ENCODE data around the gene CTBP2. TPM values are rescaled to one million over a fixed set of nuclear protein-coding genes. Genes with fewer than 3 reads are reported as not detected.

Gene CTBP2
- total RNA-seq, 1 experiment from 2014 or later, result 191 TPM

GRCh38 chr10:124935946-124936345 lies 224.4 kb downstream of the CTBP2 start:
- Mint-ChIP-seq H3K4me3 (no peak overlapping the region), H3K27me3 (ENCODE audit: low read depth) (no peaks in the 10 kb centered on the region), H3K4me1 (peaks cover 2% of the 10 kb centered on the region; the same call in 1 of the 2 replicates), H3K27ac (peak overlapping the region; percentile 29), H3K9me3 (peaks cover 11% of the 10 kb centered on the region), H3K36me3 (peaks cover 16% of the 10 kb centered on the region)
- DNase-seq (ENCODE audit: low spot score) (no peak), ATAC-seq (no peak)
- TF ChIP-seq NR2C2 (CRISPR knock-in tag; IDR thresholded peaks at IDR 0.05) (no peak), HMGA2 (CRISPR knock-in tag; IDR thresholded peaks at IDR 0.05) (no peak), ARID4B (CRISPR knock-in tag; IDR thresholded peaks at IDR 0.05; ENCODE audit: borderline replicate concordance) (no peak), CREM (CRISPR knock-in tag; IDR thresholded peaks at IDR 0.05) (no peak), ATF1 (CRISPR knock-in tag; IDR thresholded peaks at IDR 0.05) (no peak), TEAD4 (CRISPR knock-in tag; IDR thresholded peaks at IDR 0.05) (no peak), ZNF281 (CRISPR knock-in tag; IDR thresholded peaks at IDR 0.05) (no peak), ZNF671 (CRISPR knock-in tag; IDR thresholded peaks at IDR 0.05) (no peak), MXD4 (CRISPR knock-in tag; IDR thresholded peaks at IDR 0.05; ENCODE audit: borderline replicate concordance) (no peak), RORB (CRISPR knock-in tag; IDR thresholded peaks at IDR 0.05) (no peak), GABPB1 (CRISPR knock-in tag; IDR thresholded peaks at IDR 0.05) (no peak), KAT7 (CRISPR knock-in tag; IDR thresholded peaks at IDR 0.05; ENCODE audit: borderline replicate concordance) (no peak), ZNF317 (CRISPR knock-in tag; IDR thresholded peaks at IDR 0.05; ENCODE audit: borderline replicate concordance, low read depth) (no peak), ESRRA (CRISPR knock-in tag; IDR thresholded peaks at IDR 0.05; ENCODE audit: borderline replicate concordance) (no peak), TP53 (CRISPR knock-in tag; IDR thresholded peaks at IDR 0.05) (no peak)
- ChIA-PET POLR2A (no interaction called here), CTCF (no interaction called here)

Small RNA genes within 50 kb of the gene (microRNA-seq; reads per million reads assigned to microRNA genes)
- not detected for gene MIR4296 (ENCODE audit: borderline number of aligned reads)

Other genes with a start within 250 kb of the CTBP2 start
- gene ZRANB1, start 218.4 kb downstream of the CTBP2 start, total RNA-seq (2021), result 13.9 to 15.9 TPM (median 15.3 TPM) in 3 replicates

Measured in WTC11 (cell line).